GM12892 (cell line): Measurements from ENCODE around the gene SOCS3.

Experiments used
- POLR2A ChIP-seq: IDR thresholded peaks from 2 replicates; pipeline ENCODE4 v1.6.1; 2011; ENCODE audit warnings: low read depth, low read length, control low read depth
- POLR2AphosphoS5 ChIP-seq: IDR thresholded peaks from 2 replicates; pipeline ENCODE4 v1.6.1; 2011; ENCODE audit warnings: low read depth, low read length, control low read depth
- TAF1 ChIP-seq: IDR thresholded peaks from 2 replicates; pipeline ENCODE4 v1.6.1; 2011; ENCODE audit warnings: low read depth, mild to moderate bottlenecking, control low read depth, low read length, borderline replicate concordance

- TF ChIP-seq POLR2A: no peak
- no peak for TF ChIP-seq TAF1
- no peak for TF ChIP-seq POLR2AphosphoS5
These were observed 21.8 kb upstream of the SOCS3 start for GRCh38 chr17:78381601-78382232.
